GM18868 (cell line): Measurements from ENCODE around the gene DHX58.

Source experiments
- ATAC-seq: cut with Tn5 transposase; IDR thresholded peaks from one replicate; pipeline ENCODE4 v1.9.1; 2021; ENCODE audit warnings: mild to moderate bottlenecking, moderate library complexity; ENCODE audit not compliant: unreplicated experiment

The DHX58 gene

GRCh38 chr17:42130310-42130936, 17.9 kb upstream of the DHX58 start:
- no peak for ATAC-seq

- ATAC-seq = no peak
These were observed 16.8 kb upstream of the DHX58 start for GRCh38 chr17:42129109-42129837.

- ATAC-seq = no peak
These were observed 14.9 kb upstream of the DHX58 start for GRCh38 chr17:42127414-42127813.

GRCh38 chr17:42126836-42127235, 14.3 kb upstream of the DHX58 start:
- no peak for ATAC-seq

- ATAC-seq = no peak
These were observed 13.1 kb upstream of the DHX58 start for GRCh38 chr17:42125565-42125964.

- ATAC-seq = no peak
These were observed 11.7 kb upstream of the DHX58 start for GRCh38 chr17:42124256-42124655.

- ATAC-seq = no peak
These were observed 10.1 kb upstream of the DHX58 start, which contains the start of gene HSPB9 for GRCh38 chr17:42122371-42123303. Gene HSPB9, plus strand, starts transcription at chr17:42122804. Its CDS starts 47 bp downstream, at chr17:42122851.

GRCh38 chr17:42120770-42121769, 8.6 kb upstream of the DHX58 start, which contains the start of gene KAT2A:
Gene KAT2A, minus strand, starts transcription at chr17:42121367. Its CDS starts 63 bp downstream, at chr17:42121304.
- ATAC-seq = peak; percentile 74

GRCh38 chr17:42120161-42120769, 7.8 kb upstream of the DHX58 start:
- no peak for ATAC-seq

- ATAC-seq = no peak
These were observed 6.8 kb upstream of the DHX58 start for GRCh38 chr17:42119301-42119700.

- no peak for ATAC-seq
These were observed 6.0 kb upstream of the DHX58 start for GRCh38 chr17:42118545-42118944.

- no peak for ATAC-seq
These were observed 5.6 kb upstream of the DHX58 start for GRCh38 chr17:42118126-42118510.

- no peak for ATAC-seq
These were observed 5.0 kb upstream of the DHX58 start for GRCh38 chr17:42117397-42118125.

GRCh38 chr17:42116705-42117396, 4.3 kb upstream of the DHX58 start:
- ATAC-seq = no peak

- ATAC-seq = no peak
These were observed 1.6 kb upstream of the DHX58 start for GRCh38 chr17:42114118-42114517.

- ATAC-seq = no peak
These were observed 967 bp upstream of the DHX58 start for GRCh38 chr17:42113293-42114069.

GRCh38 chr17:42111871-42112551, 503 bp downstream of the DHX58 start:
- ATAC-seq = peak; percentile 16
